H9 (cell line): ENCODE data around the gene GRID1. TPM values are rescaled to one million over a fixed set of nuclear protein-coding genes. Genes with fewer than 3 reads are reported as not detected.

Experiments
- DNase-seq: peaks from one replicate; pipeline ENCODE4 v3.0.0-alpha.2; 2017
- H2AFZ ChIP-seq: one replicate; pipeline ENCODE4 v1.6.1; 2013; ENCODE audit warnings: mild to moderate bottlenecking, low read length, control low read depth, moderate library complexity
- H2AK5ac ChIP-seq: 2 replicates; pipeline ENCODE4 v1.6.1; 2013; ENCODE audit warnings: low read length, control low read depth, mixed read lengths; ENCODE audit not compliant: insufficient read length
- H2BK120ac ChIP-seq: one replicate; pipeline ENCODE4 v1.6.1; 2013; ENCODE audit warnings: low read depth, mild to moderate bottlenecking, low read length, control low read depth, inconsistent platforms; ENCODE audit not compliant: poor library complexity, severe bottlenecking
- H2BK12ac ChIP-seq: 2 replicates; pipeline ENCODE4 v1.6.1; 2013; ENCODE audit warnings: low read length, control low read depth, mixed read lengths, low read depth; ENCODE audit not compliant: insufficient read length
- H2BK15ac ChIP-seq: 2 replicates; pipeline ENCODE4 v1.6.1; 2013; ENCODE audit warnings: low read depth, low read length, control low read depth
- H2BK20ac ChIP-seq: one replicate; pipeline ENCODE4 v1.6.1; 2013; ENCODE audit warnings: low read depth, mild to moderate bottlenecking, low read length, control low read depth, inconsistent platforms; ENCODE audit not compliant: poor library complexity, severe bottlenecking
- H2BK5ac ChIP-seq: 2 replicates; pipeline ENCODE4 v1.6.1; 2013; ENCODE audit warnings: low read length, control low read depth, mixed read lengths; ENCODE audit not compliant: insufficient read length
- H3K14ac ChIP-seq: 2 replicates; pipeline ENCODE4 v1.6.1; 2013; ENCODE audit warnings: low read length, control low read depth; ENCODE audit not compliant: insufficient read depth
- H3K18ac ChIP-seq: 2 replicates; pipeline ENCODE4 v1.6.1; 2013; ENCODE audit warnings: low read depth, mild to moderate bottlenecking, mixed read lengths, low read length, control low read depth; ENCODE audit not compliant: insufficient read length
- H3K23ac ChIP-seq: 2 replicates; pipeline ENCODE4 v1.6.1; 2013; ENCODE audit warnings: low read length, control low read depth, mixed read lengths, low read depth; ENCODE audit not compliant: insufficient read length
- H3K23me2 ChIP-seq: 2 replicates; pipeline ENCODE4 v1.6.1; 2013; ENCODE audit warnings: low read depth, mild to moderate bottlenecking, mixed read lengths, low read length, control low read depth; ENCODE audit not compliant: insufficient read length, poor library complexity, severe bottlenecking
- H3K27ac ChIP-seq: 2 replicates; pipeline ENCODE4 v1.5.1; 2013; ENCODE audit warnings: low read length, control low read depth, mixed read lengths, low read depth; ENCODE audit not compliant: insufficient read length
- H3K27me3 ChIP-seq: 2 replicates; pipeline ENCODE4 v1.6.1; 2013; ENCODE audit warnings: low read length, control low read depth, inconsistent platforms; ENCODE audit not compliant: insufficient read depth
- H3K4ac ChIP-seq: 2 replicates; pipeline ENCODE4 v1.6.1; 2013; ENCODE audit warnings: low read depth, mild to moderate bottlenecking, control low read depth, inconsistent platforms, low read length, moderate library complexity
- H3K4me1 ChIP-seq: 2 replicates; pipeline ENCODE4 v1.6.1; 2013; ENCODE audit warnings: low read length, control low read depth, inconsistent platforms; ENCODE audit not compliant: insufficient read depth
- H3K4me2 ChIP-seq: 2 replicates; pipeline ENCODE4 v1.6.1; 2013; ENCODE audit warnings: low read length, control low read depth, mixed read lengths; ENCODE audit not compliant: insufficient read length, insufficient read depth
- H3K56ac ChIP-seq: 2 replicates; pipeline ENCODE4 v1.6.1; 2013; ENCODE audit warnings: low read depth, mild to moderate bottlenecking, mixed read lengths, low read length, control low read depth; ENCODE audit not compliant: insufficient read length
- H3K79me1 ChIP-seq: 2 replicates; pipeline ENCODE4 v1.6.1; 2013; ENCODE audit warnings: low read depth, mild to moderate bottlenecking, moderate library complexity, low read length, control low read depth, inconsistent platforms; ENCODE audit not compliant: insufficient read depth, poor library complexity, severe bottlenecking
- H3K79me2 ChIP-seq: 2 replicates; pipeline ENCODE4 v1.6.1; 2013; ENCODE audit warnings: low read length, control low read depth, inconsistent platforms; ENCODE audit not compliant: insufficient read depth
- H3K9ac ChIP-seq: 2 replicates; pipeline ENCODE4 v1.6.1; 2013; ENCODE audit warnings: low read length, control low read depth, mixed read lengths; ENCODE audit not compliant: insufficient read length; ENCODE audit errors: extremely low read depth
- H3K9me3 ChIP-seq: one replicate; pipeline ENCODE4 v1.6.1; 2013; ENCODE audit warnings: low read depth, low read length, inconsistent platforms; ENCODE audit not compliant: control insufficient read depth
- H3T11ph ChIP-seq: one replicate; pipeline ENCODE4 v1.6.1; 2013; ENCODE audit warnings: mild to moderate bottlenecking, low read length, control low read depth, inconsistent platforms
- H4K20me1 ChIP-seq: one replicate; pipeline ENCODE4 v1.6.1; 2013; ENCODE audit not compliant: control insufficient read depth, insufficient read length, insufficient read depth
- H4K5ac ChIP-seq: 2 replicates; pipeline ENCODE4 v1.6.1; 2013; ENCODE audit warnings: low read depth, mild to moderate bottlenecking, mixed read lengths, low read length, control low read depth; ENCODE audit not compliant: insufficient read length
- H4K8ac ChIP-seq: replicated peaks from 2 replicates; pipeline ENCODE4 v1.6.1; 2013; ENCODE audit warnings: low read length, control low read depth, mixed read lengths, low read depth; ENCODE audit not compliant: insufficient read length
- H4K91ac ChIP-seq: 2 replicates; pipeline ENCODE4 v1.6.1; 2013; ENCODE audit warnings: low read depth, mild to moderate bottlenecking, moderate library complexity, mixed read lengths, low read length, control low read depth; ENCODE audit not compliant: insufficient read length
- H3K27ac Mint-ChIP-seq, 3 experiments: 2 replicates in 2 of 3; 3 replicates in 1 of 3; pipeline ENCODE4 v1.8.0; 2020 to 2021; ENCODE audit warnings: mixed read lengths in 3 of 3, mild to moderate bottlenecking in 1 of 3, moderate library complexity in 1 of 3
- H3K27me3 Mint-ChIP-seq: 2 replicates; pipeline ENCODE4 v1.8.0; 2021; ENCODE audit warnings: low read depth, mild to moderate bottlenecking, moderate library complexity, mixed read lengths
- H3K36me3 Mint-ChIP-seq, 3 experiments: 2 replicates in 2 of 3; 3 replicates in 1 of 3; pipeline ENCODE4 v1.8.0; 2020 to 2021; ENCODE audit warnings: low read depth in 3 of 3, mixed read lengths in 3 of 3; ENCODE audit not compliant: insufficient read depth in 1 of 3
- H3K4me1 Mint-ChIP-seq, 2 experiments: 2 replicates each; pipeline ENCODE4 v1.8.0; 2020; ENCODE audit warnings: mixed read lengths in 2 of 2
- H3K4me3 Mint-ChIP-seq, 2 experiments: 2 replicates in 1 of 2; 3 replicates in 1 of 2; pipeline ENCODE4 v1.8.0; 2020 to 2021; ENCODE audit warnings: mild to moderate bottlenecking in 2 of 2, mixed read lengths in 2 of 2, moderate library complexity in 1 of 2
- H3K9me3 Mint-ChIP-seq, 2 experiments: 2 replicates in 1 of 2; 3 replicates in 1 of 2; pipeline ENCODE4 v1.8.0; 2020; ENCODE audit warnings: mild to moderate bottlenecking in 2 of 2, mixed read lengths in 2 of 2, moderate library complexity in 1 of 2
- WGBS: extraction: QIAGEN DNeasy Blood & Tissue Kit; methylation state at CpG from one replicate; pipeline ENCODE4 v1.1.7; 2013; ENCODE audit warnings: missing lambda C conversion rate, low lambda C conversion rate, mixed read lengths; ENCODE audit not compliant: insufficient read length; ENCODE audit errors: extremely low coverage; 5-methylcytosine and 5-hydroxymethylcytosine counted together
- total RNA-seq: library from RNA; stranded (reverse); gene quantifications from 2 replicates; pipeline ENCODE4 v1.2.1, GENCODE V29; 2021
- TF ChIP-seq, protein P1 (sequence below): fragments of 200-600 bp; sonication (generic); conservative IDR thresholded peaks from 3 replicates; pipeline ENCODE4 v1.8.0; 2021; ENCODE audit warnings: antibody characterized with exemption, mild to moderate bottlenecking

The GRID1 gene
- total RNA-seq, 1 experiment from 2014 or later: 0.35 TPM

DNA sequence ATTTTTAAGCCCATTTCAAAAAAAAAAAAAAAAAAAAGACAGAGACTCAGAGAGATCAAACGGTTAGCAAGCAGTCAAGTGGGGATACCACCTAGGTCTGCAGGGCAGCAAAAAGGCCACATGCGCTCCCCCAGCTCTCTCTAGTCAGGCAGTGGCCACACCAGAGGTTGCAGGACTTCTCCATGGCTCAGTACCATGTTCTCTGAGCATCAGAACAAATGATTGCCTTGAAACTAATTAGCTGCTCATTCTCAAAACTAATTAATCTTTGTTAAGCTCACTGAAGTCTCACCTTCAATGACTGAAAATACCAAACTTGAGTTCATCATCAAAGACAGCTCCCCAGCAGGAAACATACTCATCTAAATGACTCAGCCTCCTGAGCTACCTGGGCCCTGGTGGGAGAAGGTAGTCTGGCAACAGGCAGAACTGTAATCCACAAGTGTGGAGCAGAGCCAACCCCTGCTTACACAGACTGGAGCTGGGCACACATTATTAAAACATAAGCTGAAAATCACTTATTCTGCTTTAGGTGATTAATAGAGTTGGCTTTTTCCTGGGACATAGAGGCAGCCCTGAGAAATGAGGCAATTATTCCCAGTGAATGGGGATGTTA is 319.6 kb downstream of the GRID1 start:
- Histone ChIP-seq H2AFZ (no peak overlapping the region), H3K4me1 (no peaks in the 10 kb centered on the region), H3K4ac (no peak overlapping the region), H4K20me1 (no peaks in the 10 kb centered on the region), H2AK5ac (no peak overlapping the region), H2BK20ac (no peak overlapping the region), H2BK5ac (no peak overlapping the region), H4K5ac (no peak overlapping the region), H3K23me2 (no peaks in the 10 kb centered on the region), H3K18ac (no peak overlapping the region), H3K4me2 (no peak overlapping the region), H3K9me3 (no peaks in the 10 kb centered on the region), H3T11ph (no peak overlapping the region), H2BK120ac (no peak overlapping the region), H3K79me1 (no peaks in the 10 kb centered on the region), H3K56ac (no peak overlapping the region), H3K79me2 (no peaks in the 10 kb centered on the region), H3K9ac (no peak overlapping the region), H2BK15ac (no peak overlapping the region), H2BK12ac (no peak overlapping the region), H4K91ac (no peak overlapping the region), H3K27ac (no peak overlapping the region), H3K27me3 (no peaks in the 10 kb centered on the region), H3K14ac (no peak overlapping the region), H4K8ac (no peak overlapping the region), H3K23ac (no peak overlapping the region)
- TF ChIP-seq, protein P1, sequence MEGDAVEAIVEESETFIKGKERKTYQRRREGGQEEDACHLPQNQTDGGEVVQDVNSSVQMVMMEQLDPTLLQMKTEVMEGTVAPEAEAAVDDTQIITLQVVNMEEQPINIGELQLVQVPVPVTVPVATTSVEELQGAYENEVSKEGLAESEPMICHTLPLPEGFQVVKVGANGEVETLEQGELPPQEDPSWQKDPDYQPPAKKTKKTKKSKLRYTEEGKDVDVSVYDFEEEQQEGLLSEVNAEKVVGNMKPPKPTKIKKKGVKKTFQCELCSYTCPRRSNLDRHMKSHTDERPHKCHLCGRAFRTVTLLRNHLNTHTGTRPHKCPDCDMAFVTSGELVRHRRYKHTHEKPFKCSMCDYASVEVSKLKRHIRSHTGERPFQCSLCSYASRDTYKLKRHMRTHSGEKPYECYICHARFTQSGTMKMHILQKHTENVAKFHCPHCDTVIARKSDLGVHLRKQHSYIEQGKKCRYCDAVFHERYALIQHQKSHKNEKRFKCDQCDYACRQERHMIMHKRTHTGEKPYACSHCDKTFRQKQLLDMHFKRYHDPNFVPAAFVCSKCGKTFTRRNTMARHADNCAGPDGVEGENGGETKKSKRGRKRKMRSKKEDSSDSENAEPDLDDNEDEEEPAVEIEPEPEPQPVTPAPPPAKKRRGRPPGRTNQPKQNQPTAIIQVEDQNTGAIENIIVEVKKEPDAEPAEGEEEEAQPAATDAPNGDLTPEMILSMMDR: no peak
- Mint-ChIP-seq H3K27me3 (no peaks in the 10 kb centered on the region; the same call in 1 of the 2 replicates), H3K27ac (no peak overlapping the region), H3K4me1 (peaks cover 0 to 4% of the 10 kb centered on the region in 2 experiments; a peak in 2 of 4 replicates), H3K4me3 (no peak overlapping the region), H3K36me3 (no peaks in the 10 kb centered on the region), H3K9me3 (no peaks in the 10 kb centered on the region; a peak in 1 of 5 replicates)
- WGBS: no CpG with 5 or more reads among the region's 2 CpGs
- DNase-seq: no peak
